Ishikawa (cell line): ENCODE measurements around the gene GMDS.
A peak's percentile ranks its signal among the peaks of the same experiment; 100 is the strongest.

Source experiments
- CEBPB ChIP-seq: IDR thresholded peaks from 2 replicates; pipeline ENCODE4 v1.6.1; 2012
- CREB1 ChIP-seq: IDR thresholded peaks from 2 replicates; pipeline ENCODE4 v1.6.1; 2012; ENCODE audit warnings: low read depth
- EGR1 ChIP-seq: IDR thresholded peaks from 2 replicates; pipeline ENCODE4 v1.6.1; 2012
- EP300 ChIP-seq: IDR thresholded peaks from 2 replicates; pipeline ENCODE4 v1.6.1; 2012; ENCODE audit warnings: borderline replicate concordance
- FOXM1 ChIP-seq: IDR thresholded peaks from 2 replicates; pipeline ENCODE4 v1.6.1; 2012; ENCODE audit warnings: low read depth, borderline replicate concordance
- NFIC ChIP-seq: IDR thresholded peaks from 2 replicates; pipeline ENCODE4 v1.6.1; 2012
- RAD21 ChIP-seq: IDR thresholded peaks from 2 replicates; pipeline ENCODE4 v1.6.1; 2012; ENCODE audit warnings: low read depth
- REST ChIP-seq: IDR thresholded peaks from 2 replicates; pipeline ENCODE4 v1.6.1; 2012; ENCODE audit warnings: low read depth, mild to moderate bottlenecking
- TAF1 ChIP-seq: IDR thresholded peaks from 2 replicates; pipeline ENCODE4 v1.6.1; 2012; ENCODE audit warnings: low read depth, mild to moderate bottlenecking
- TCF12 ChIP-seq: IDR thresholded peaks from 2 replicates; pipeline ENCODE4 v1.6.1; 2012; ENCODE audit warnings: low read depth
- TEAD4 ChIP-seq: IDR thresholded peaks from 2 replicates; pipeline ENCODE4 v1.6.1; 2012
- YY1 ChIP-seq: IDR thresholded peaks from 2 replicates; pipeline ENCODE4 v1.6.1; 2012; ENCODE audit warnings: low read depth
- ZBTB7A ChIP-seq: IDR thresholded peaks from 2 replicates; pipeline ENCODE4 v1.6.1; 2012; ENCODE audit warnings: low read depth
- TF ChIP-seq, protein P1 (sequence below): IDR thresholded peaks from 2 replicates; pipeline ENCODE4 v1.6.1; 2012
- TF ChIP-seq, protein P2 (sequence below): IDR thresholded peaks from 2 replicates; pipeline ENCODE4 v1.6.1; 2012

The GMDS gene

DNA sequence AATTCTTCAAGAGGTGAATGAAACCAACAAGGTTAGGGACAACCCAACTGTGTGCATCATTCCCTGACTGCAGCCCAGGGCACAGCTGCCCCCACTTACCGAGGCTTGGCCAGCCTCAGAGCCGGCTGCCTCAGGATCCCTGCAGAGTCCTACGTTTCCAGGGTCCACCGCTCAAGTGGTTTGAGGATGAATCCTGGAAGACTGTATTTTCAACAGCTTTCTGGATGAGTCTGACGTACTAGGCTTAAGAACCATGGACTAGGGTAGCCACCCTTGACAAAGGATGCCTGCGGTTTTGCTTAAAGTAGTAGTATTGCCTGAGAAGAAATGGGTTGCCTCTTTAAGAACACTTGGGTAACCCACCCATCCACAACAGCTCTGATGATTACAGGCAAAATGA, 534.3 kb downstream of the GMDS start:
- no peak for TF ChIP-seq CREB1
- no peak for TF ChIP-seq TCF12
- no peak for TF ChIP-seq ZBTB7A
- no peak for TF ChIP-seq EP300
- no peak for TF ChIP-seq REST
- no peak for TF ChIP-seq TEAD4
- no peak for TF ChIP-seq EGR1
- TF ChIP-seq FOXM1, result no peak

- TF ChIP-seq YY1 (no peak), REST (no peak), ZBTB7A (no peak), CEBPB (no peak), EGR1 (no peak), RAD21 (no peak), TEAD4 (no peak), FOXM1 (no peak), TCF12 (no peak), TAF1 (no peak), CREB1 (no peak), EP300 (no peak)
- TF ChIP-seq, protein P1, sequence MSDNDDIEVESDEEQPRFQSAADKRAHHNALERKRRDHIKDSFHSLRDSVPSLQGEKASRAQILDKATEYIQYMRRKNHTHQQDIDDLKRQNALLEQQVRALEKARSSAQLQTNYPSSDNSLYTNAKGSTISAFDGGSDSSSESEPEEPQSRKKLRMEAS, result no peak
- TF ChIP-seq, protein P2, sequence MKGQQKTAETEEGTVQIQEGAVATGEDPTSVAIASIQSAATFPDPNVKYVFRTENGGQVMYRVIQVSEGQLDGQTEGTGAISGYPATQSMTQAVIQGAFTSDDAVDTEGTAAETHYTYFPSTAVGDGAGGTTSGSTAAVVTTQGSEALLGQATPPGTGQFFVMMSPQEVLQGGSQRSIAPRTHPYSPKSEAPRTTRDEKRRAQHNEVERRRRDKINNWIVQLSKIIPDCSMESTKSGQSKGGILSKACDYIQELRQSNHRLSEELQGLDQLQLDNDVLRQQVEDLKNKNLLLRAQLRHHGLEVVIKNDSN, result no peak
These were observed 536.2 kb downstream of the GMDS start for GRCh38 chr6:1709234-1709641.

GRCh38 chr6:1708820-1709219, 536.6 kb downstream of the GMDS start:
- TF ChIP-seq ZBTB7A, result no peak
- TF ChIP-seq TAF1, result no peak

DNA sequence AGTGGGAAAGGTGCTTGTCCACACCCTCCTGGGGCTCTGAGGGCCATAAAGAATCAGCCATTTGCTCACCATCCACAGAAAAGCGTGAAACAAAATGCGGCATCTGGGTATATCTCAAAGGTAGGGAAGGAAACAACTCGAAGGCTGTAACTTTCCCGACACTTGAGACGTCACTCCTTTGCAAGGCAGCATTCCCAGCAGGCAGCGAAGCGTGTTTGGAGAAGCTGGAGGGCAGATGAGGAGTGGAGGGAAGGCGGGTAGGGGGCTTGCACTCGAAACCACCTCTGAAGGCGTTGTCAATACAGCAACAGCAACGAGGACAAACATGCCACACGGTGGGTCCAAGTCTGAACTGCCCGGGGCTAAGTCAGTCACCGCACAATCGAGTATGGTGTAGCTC, 537.3 kb downstream of the GMDS start:
- peak; percentile 82 for TF ChIP-seq TEAD4
- TF ChIP-seq NFIC, result no peak
- no peak for TF ChIP-seq TAF1
- TF ChIP-seq EP300, result no peak
- TF ChIP-seq CREB1, result no peak
- TF ChIP-seq, protein P2, result no peak
- TF ChIP-seq EGR1, result no peak

DNA sequence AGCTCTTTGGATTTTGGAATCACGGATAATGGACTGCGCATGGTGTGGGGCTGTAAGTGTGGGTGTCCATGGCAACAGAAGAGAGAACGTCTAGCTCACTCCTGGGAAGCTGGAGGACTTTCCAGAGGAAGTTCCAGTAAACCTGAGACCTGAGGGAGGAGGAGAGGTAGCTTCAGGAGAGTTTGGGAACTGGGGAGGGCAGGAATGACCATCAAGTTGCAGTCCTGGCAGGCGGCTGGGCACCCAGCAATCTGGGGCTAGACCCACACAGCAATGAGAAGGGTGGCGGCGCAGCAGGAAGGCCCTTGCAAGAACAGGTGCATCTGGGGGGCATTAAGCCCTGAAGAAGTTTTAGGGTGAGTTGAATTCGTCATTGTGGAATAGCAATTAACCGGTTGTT, 539.8 kb downstream of the GMDS start:
- no peak for TF ChIP-seq ZBTB7A
- no peak for TF ChIP-seq YY1
- no peak for TF ChIP-seq EP300
- TF ChIP-seq RAD21, result no peak
- no peak for TF ChIP-seq TAF1
- TF ChIP-seq, protein P2, result no peak
- TF ChIP-seq NFIC, result no peak

GRCh38 chr6:1705183-1705582, 540.2 kb downstream of the GMDS start:
- TF ChIP-seq TAF1, result no peak
- TF ChIP-seq EP300, result no peak
- TF ChIP-seq EGR1, result no peak
- TF ChIP-seq REST, result no peak
- TF ChIP-seq NFIC, result no peak
- no peak for TF ChIP-seq ZBTB7A
- TF ChIP-seq, protein P2, result no peak
